CD4-positive, alpha-beta T cell treated with Interleukin-21 for 1 hour (primary cell): ENCODE measurements around the gene P2RY2.

Experiments
- DNase-seq: peaks from one replicate; pipeline ENCODE4 v3.0.0-alpha.2; 2020

The P2RY2 gene

DNA sequence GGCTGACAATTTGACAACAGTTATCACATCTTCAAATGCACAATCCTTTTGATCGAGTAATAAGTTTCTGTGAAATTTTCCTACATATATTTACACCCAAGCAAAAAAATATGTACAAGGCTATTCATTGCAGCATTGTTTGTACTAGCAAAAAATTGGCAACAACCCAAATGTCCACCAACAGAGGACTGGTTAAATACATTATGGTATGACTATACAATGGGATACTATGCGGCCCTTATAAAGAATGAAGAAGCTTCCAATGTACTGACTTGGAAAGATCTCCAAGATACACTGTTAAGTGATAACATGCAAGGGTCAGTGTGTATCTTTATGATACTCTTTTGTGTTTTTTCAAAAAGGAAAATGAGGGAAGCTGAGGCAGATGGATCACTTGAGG, 8.2 kb upstream of the P2RY2 start:
- no peak for DNase-seq

DNA sequence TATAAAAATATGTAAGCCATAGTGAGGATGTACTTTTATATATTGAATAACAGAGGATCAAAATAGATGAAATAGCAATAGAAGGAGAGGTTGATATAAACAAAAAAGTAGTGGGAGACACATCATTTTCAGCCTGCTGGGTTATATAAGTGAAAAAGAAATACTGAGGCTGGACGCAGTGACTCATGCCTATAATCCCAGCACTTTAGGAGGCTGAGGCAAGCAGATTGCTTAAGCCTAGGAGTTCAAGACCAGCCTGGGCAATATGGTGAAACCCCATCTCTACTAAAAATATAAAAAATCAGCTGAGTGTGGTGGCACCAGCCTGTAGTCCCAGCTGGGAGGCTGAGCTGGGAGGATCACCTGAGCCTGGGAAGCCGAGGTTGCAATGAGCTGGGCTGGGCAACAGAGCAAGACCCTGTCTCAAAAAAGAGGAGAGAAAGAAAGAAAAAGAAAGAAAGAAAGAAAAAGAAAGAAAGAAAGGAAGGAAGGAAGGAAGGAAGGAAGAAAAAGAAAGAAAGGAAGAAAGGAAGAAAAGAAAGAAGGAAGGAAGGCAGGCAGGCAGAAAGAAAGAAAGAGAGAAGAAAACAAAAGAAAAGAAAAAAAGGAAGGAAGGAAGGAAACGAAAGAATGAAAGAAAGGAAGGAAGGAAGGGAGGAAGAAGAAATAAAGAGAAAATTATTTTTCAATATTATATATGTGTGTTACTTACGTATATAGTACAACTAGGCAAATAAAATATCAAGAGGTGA, 7.0 kb upstream of the P2RY2 start:
- no peak for DNase-seq

DNA sequence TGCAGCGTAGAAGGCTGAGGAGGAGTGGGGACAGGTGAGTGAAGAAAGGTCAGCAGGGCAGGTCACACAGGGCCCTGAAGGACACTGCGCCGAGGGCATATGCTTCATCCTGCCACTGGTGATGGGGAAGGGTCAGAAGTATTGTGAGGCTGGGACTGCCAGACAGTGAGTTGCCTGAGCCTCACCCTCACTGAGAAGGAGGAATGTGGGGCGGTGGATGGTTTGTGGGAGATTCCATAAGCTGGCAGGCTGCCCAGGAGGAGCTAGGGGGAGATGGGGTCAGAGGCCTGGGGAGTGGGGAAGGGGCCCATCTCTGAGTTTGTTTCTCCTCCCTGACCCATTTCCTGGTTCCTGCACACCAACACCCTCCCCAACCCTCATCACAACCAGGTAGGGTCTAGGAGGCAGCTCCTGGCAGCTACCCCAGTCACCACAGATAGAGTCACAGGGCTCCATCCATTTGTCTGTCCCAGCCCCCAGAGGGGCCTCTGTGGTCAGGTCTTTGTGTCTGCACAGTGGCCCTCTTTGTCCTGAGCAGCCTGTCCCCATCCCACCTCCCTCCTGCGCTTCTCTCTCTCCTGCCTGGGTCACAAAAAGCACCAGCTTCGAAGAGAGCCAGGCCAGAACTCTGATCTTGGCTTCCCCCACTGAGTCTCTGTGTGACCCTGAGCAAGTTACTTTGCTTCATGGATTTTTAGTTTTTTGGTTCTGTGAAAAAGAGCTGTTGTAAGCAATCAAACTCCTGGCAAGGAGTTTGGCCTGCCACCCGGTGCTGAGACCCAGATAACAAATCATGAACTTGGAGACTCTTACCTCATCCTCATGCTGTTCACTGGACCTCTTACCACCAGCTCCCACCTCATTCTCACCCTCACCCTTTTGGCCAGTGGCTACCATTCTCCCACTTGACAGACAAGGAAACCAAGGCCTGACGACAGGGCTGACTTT, 4.6 kb upstream of the P2RY2 start:
- no peak for DNase-seq

DNA sequence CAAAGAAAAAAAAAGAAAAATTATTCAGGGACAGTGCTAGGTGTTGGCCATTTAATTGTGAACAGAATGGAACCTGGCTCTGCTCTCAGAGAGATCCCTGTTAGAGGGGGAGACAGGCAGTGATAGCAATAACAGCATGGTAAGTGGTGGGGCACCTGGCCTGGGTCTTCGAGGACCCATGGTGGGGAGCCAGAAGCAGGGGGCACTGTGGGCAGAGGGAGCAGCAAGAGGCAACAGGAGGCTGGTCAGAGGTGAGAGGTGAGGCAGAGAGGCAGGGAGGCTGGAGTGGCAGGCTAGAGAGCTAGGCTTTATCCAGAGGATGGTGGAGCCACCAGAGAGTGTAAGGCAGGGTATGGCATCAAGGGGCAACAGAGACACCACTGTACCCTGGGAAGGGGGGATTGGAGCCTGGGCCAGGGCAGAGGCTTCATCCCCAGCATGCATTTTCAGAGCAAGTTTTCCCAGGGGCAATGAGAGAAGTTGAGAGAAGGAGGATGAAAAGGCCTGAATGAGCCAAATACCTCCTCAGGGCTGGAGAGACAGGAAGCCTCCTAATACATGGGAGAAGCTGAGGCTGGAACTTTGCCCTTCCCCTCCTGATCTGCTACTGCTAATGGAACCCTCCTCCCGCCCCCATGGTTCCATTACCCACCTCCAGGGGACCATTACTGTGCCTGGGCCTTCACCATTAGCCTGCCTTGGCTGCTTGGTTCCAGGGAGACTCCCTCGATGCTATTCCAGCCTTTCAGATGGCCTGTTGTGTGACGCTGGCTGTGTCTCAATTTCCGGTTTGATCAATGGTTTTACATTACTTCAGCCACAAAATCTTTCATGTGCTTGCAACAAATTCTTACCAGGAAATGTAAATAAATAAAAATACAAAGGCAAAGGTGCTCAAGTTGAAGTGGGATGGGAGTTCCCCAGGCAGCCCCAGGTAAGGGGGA, 2.6 kb upstream of the P2RY2 start:
- DNase-seq = no peak

DNA sequence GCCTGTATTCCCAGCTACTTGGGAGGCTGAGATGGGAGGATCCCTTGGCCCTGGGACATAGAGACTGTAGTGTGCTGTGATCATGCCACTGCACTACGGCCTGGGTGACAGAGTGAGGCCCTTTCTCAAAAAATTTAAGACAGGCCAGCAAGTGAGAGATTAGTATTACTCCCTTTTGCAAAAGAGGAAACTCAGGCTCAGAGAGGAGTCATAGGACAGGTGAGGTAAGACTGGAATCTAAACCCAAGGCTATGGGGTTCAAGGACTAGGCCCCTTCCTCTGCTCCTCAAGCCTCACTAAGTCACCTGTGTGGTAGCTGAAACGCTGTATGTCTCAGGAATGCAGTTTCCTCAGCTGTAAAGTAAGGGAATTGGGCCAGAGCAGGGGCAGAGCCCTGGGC, 1.6 kb upstream of the P2RY2 start:
- no peak for DNase-seq

DNA sequence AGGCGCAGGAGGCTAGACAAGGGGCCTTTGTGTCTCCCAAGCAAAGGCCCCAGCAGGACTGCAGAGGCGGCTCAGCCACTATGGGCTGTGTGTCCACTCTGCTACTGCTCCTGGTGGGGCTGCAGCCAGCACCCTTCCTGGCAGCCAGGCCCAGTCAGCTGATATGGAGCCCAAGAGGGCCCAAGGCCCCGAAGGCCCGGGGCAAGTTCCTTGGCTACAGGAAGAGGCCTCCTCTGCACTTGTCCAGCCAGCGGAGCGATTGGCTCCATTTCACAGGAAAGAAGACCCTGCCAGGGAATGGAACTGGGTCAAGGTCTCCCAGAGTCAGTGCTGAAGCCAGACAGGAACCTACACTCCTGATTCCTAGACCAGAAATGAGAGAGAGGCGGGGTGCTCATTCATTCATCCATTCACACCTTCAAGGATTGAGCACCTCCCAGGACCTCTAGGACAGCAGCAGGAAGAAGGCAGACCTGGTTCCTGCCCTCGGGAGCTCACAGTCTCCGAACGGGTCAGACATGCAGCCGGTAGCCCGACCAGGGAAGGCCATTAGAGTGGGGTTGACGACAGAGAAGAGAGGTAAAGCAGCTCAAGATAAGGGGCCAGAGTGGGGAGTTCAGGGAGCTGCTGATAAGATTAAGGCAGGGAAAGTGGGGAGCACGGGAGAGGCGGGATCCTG, 811 bp upstream of the P2RY2 start:
- no peak for DNase-seq

DNA sequence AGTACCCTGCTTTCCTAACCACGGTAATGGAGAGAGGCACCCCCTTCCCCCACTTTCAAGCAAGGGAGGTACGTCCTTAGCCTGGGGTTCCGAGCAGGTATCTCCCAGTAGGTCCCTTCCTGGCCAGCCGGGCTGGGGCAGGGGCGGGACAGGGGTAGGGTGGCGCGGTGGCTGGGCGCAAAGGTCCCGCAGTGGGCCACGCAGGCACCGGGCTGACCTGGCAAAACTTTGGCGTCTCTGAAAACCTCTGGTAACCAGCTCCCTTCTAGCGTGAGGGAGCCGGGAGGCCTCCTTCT, 323 bp upstream of the P2RY2 start:
- DNase-seq = no peak

DNA sequence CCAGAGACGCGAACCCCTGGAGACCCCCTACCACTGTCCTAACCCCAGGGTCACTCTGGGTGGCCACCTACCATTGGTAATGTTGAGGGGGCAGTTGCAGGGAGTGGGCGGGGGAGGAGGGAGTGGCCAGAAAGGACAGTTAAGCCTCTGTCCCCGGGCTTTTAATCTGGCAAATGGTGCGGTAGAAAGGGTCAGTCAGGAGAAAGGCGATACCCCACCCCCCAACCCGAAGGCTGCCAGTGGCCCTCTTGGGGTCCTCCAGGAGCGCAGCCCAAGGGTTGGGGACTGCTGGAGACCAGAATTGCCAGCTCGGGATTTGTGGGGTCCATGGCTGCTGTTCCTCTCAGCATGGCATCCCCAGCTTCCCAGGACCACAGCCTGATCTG, 742 bp downstream of the P2RY2 start:
- no peak for DNase-seq

DNA sequence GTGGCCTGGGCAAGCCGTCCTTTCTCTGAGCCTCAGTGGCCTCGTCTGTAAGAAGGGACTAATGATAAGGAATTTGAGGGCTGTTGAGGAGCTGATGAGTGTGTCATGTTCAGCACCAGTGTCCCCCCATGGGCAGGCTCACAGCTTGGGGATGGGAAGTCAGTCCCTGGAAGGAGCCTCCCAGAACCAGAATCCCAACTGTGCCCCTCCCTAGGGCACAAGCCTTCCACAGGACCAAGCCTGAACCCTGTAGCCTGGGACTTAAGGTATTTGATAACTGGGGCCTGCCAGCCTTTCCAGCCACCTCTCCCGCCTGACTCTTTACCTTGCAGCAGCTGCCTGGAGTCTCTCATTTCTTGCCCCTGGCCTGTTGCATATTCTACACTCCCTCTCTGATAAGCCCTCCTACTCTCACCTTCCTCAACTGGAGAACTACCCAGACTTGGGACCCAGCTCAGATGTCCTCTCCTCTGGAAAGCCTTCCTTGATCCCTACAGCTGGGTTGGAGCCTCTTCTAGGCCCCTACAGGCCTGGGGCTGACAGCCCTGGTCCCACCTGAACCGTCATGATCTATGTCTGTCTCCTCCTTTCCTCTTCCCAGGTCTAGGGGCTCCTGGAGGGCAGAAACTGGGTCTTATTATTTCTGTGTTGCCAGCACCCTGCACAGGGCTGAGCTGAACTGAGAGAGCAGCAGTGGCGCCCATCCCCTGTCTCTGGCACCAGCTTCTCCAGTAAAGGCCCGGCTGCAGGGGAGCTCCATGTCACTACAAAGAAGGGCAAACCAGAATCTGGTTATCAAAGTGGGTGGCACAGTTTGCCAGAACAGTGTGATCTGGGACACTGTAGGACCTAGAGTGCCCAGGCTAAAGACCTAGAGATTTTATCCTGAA, 1.6 kb downstream of the P2RY2 start:
- DNase-seq = no peak

DNA sequence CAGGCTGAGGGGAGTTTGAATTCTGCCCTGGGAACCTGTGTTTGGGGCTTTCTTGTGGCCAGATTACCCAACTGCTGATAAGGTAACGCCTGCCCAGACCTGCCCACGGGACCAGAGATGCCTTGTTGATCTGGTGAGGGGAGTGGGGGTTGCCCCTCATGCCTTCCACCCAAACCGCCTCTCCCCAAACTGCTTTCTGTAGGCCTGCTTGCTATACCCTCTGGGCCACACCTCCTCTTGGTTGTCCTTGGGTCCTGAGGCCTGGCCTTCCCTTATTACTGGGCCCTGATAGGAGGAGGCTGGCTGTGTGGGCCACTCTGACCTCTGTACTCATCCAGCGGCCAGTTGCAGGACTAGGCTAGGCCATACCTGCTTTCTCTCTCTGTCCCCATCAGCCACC, 3.4 kb downstream of the P2RY2 start:
- no peak for DNase-seq

DNA sequence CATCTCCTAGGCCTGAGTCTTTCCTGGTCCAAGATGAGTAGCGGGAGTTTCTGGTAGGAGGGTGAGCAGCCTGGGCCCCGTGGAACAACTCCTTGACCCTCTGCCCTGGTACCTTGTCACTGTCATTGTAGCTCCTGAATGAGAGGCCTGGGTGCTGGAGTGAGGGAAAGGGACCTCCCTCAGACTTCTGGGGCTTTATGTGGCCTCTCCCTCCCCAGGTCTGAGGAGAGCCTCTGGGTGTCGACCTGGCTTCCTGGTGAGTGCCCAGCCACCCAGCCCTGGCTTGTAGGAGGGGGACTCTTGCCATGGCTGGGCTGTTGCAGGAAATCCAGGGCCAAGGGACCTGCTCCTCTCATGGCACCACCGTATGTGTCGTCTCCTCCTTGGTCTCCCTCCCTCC, 3.9 kb downstream of the P2RY2 start:
- no peak for DNase-seq

DNA sequence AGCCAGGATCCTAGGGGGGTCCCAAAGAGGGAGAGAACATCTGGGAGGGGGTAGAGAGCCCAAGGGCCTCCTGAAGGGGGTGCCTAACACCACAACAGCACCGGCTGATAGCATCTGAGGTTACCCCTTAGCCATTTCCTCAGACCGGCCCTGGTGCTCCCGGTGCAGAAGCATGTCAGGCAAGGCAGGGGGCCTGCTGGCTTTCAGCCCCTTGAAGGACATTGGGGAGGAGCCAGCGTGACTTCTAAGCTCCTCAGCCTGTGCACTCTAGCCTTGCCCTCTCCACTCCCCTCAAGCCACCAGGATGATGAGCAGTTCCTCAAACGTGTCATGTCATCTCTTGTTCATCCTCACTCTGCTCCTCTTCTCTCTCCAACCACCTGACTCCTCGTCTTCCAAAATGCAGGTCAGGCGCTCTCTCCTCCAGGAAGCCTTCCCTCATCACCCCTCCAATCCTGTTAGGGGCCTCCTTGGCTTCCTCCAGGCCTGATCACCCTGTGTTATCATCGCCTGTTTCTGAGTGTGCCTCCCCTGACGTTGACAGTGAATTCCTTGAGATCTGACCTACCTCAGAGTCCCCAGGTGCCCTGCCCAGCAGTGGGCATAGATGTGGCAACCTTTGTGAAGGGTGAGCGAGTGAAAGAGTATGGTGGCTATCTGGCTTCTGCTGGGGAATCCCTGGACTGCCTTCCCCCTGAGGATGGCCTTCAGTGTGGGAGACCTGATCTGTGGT, 6.1 kb downstream of the P2RY2 start:
- DNase-seq = no peak

DNA sequence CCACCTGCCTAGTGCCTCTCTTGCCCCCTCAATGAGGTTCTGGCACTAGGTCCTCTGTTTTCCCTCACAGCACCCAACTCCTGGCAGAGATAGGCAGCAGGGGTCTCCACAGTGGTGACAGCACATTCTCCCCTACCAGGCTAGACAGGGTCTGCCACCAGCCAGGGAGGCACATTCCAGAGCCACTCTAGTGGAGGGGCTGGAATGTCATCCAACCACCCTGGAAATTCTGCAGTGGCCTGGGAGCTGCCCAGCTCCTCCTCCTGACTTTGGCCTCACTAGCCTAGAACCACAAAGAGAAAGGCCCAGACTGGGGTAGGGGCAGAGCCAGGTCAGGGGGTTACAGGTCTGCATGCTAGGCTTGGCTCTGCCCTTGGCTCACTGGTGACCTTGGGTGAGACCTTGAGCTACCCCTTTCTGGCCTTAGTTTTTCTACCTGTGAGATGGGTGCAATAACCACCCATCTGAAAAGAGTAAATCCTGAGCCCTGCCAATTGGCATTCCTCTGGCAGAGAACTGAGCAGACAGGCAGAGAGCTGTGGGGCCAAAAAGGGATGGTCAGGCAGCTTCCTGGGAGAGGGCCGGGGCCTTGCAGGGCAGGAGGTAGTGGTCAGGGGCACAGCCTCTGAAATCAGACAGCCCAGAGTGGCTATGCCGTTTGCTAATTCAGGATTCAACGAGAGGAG, 7.1 kb downstream of the P2RY2 start:
- no peak for DNase-seq

DNA sequence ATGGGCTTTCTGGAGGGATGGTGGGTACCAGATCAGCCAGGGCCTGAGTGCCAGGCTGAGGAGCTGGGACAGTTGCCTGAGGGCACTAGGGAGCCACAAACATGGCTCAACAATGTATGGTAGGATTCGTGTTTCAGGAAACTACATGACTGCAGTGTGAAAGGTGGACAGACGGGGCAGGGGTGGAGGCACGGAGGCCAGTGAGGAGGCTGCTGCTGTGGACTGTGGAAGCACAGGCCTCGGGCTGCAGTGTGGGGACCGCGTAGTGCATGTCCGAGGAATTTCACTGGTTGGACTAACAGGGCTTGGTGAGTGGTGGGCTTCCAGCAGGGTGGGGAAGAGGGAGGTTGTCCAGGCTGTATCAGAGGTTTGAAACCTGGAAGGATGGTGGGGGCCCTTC, 7.8 kb downstream of the P2RY2 start:
- no peak for DNase-seq

DNA sequence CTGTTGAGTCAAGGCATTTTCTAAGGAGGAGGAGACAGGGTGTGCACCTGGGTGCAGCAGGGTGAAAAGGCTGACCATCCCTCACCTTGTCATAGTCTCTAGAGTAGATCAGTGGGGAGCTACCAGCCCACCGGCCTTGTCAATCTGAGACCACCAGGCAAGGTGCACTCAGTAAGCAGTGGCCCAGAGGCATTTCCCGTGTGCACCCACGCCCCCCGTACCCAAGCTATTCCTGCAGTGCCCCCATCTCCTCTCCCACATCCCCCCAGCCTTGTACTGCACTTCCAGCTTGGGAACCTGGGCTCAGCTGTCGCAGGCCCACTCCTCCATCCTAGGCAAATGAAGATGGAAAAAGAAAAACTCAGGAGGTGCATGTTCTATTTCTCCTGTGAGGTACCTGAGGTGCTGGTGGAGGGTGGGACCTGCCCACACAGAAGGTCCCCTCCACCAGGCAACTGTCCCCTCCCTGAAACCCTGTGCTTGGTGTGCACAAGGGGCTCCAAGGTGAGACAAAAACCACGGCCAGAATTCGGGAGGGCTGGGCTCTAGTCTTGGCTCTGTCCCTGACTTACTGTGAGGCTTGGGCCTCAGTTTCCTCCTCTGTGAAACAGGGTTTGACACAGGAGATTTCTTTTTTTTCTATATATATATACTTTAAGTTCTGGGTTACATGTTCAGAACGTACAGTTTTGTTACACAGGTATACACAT, 8.4 kb downstream of the P2RY2 start:
- no peak for DNase-seq

DNA sequence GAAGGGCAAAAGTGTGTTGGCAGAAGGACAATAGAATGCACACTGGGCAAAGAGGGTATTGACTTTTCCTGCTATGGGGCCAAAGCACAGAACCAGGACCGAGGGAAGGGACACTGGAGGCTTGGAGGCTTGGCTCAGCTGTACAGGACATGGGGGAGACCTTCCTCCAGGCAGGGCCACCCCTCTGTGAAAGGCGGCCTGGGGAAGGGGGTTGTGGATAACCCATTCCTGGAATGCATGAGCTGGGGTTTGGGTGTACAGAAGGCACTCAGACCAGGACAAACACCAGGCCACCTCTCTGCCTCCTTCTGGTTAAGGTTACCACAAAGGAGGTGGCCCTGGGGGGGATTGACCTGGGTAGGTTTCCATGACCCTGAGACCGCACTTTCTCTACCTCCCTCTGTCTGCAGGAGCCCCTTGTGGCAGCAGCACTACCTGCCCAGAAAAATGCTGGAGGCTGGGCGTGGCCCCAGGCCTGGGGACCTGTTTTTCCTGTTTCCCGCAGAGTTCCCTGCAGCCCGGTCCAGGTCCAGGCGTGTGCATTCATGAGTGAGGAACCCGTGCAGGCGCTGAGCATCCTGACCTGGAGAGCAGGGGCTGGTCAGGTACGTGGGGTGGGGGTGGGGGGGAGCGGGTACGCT, 9.6 kb downstream of the P2RY2 start:
- DNase-seq = no peak

DNA sequence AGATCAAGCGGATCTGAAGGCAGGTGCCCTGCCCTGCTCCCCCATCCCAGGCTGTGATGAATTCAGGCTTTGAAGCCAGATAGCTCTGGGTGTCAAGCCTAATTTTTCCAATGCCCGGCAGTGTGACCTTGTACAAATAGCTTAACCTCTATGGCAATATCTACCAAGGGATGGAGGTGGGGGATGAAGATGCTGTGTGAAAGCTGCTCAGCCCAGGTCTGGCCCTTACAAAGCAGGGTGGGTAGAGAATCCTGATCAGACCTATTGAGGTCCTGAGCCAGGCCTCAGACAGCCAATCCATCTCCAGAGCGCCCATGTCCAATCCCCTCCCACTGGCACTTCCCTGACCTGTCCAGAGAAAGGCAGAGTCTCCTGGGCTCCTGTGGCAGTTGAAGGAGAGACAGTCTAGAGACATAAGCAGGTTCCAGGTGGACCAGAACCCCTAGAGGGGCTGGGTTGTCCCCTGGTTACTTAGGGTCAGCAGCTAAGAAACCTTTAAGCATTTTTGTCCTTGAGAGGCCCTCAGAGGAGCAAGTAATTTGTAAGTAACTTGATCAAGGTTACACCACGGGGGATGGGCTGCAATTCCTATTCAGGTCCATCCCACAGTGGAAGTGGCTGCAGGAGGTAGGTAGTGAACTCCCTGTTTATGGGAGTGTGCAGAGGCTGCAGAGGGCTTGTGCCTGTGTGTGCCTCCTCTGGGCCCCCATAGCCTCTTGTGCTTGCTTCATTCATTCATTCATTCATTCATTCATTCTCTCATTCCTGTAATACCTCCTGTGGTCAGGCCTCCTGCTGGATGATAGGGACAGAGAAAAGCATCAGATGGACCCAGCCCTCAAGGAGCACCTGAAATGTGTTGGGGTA, 10.4 kb downstream of the P2RY2 start:
- DNase-seq = no peak

DNA sequence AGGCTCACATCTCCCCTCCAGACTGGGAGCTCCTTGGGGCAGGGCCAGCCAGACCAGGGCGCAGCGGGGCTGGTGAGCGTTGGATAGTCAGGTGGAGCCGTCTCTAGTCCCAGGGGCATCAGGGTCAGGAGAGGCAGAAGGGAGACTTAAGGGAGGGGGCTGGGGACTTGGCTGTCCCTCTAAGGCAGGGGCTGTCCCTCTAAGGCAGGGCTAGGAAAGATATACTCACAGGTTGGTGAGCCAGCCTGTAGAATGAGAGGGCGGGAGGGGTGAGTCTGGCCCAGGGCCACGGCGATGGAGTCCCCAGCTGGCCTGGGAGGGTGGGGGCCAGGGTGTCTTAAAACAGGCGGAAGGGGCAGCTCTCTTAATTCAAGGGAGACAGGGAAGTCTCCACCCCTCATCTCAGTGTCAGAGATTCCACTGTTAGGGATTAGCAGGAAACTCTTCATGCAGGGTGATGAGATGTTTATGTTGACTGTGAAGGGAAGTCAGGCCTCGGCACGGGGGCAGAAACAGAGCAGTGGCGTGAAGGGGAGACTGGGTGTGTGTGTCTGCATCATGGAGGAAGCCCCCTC, 11.3 kb downstream of the P2RY2 start:
- DNase-seq = no peak
